Pons (tissue), 1 donor: ENCODE data around the gene ZSCAN5A.
"Not testable (repeated sequence)": the region's sequence is repeated elsewhere in the genome, so short reads cannot be mapped to it uniquely, and the experiment has no call there.

Experiments used
- DNase-seq: peaks from one replicate; pipeline ENCODE4 v3.0.0-alpha.2; 2016; ENCODE audit warnings: low spot score

The ZSCAN5A gene

GRCh38 chr19:56271151-56271550 is 43.5 kb downstream of the ZSCAN5A start:
- no peak for DNase-seq

GRCh38 chr19:56270676-56271075 is 44.0 kb downstream of the ZSCAN5A start:
- no peak for DNase-seq

GRCh38 chr19:56269348-56269747 is 45.3 kb downstream of the ZSCAN5A start:
- no peak for DNase-seq

GRCh38 chr19:56266051-56266450 is 48.6 kb downstream of the ZSCAN5A start:
- DNase-seq = no peak

- no peak for DNase-seq
Measured at GRCh38 chr19:56263319-56263718, 51.3 kb downstream of the ZSCAN5A start.

GRCh38 chr19:56261932-56262331 is 52.7 kb downstream of the ZSCAN5A start:
- not testable (repeated sequence) for DNase-seq

- DNase-seq = no peak
Measured at GRCh38 chr19:56261145-56261544, 53.5 kb downstream of the ZSCAN5A start.

- no peak for DNase-seq
Measured at GRCh38 chr19:56258272-56258671, 56.4 kb downstream of the ZSCAN5A start.

GRCh38 chr19:56253737-56254136 is 60.9 kb downstream of the ZSCAN5A start:
- peak; percentile 80 for DNase-seq

- peak; percentile 39 for DNase-seq
Measured at GRCh38 chr19:56252699-56253422, 61.8 kb downstream of the ZSCAN5A start.

- not testable (repeated sequence) for DNase-seq
Measured at GRCh38 chr19:56248736-56249338, 65.8 kb downstream of the ZSCAN5A start.

GRCh38 chr19:56245764-56246163 is 68.9 kb downstream of the ZSCAN5A start:
- not testable (repeated sequence) for DNase-seq

GRCh38 chr19:56245121-56245740 is 69.4 kb downstream of the ZSCAN5A start:
- DNase-seq = no peak

- no peak for DNase-seq
Measured at GRCh38 chr19:56223481-56223880, 91.2 kb downstream of the ZSCAN5A start.

- no peak for DNase-seq
Measured at GRCh38 chr19:56222901-56223300, 91.7 kb downstream of the ZSCAN5A start.

GRCh38 chr19:56221851-56222250 is 92.8 kb downstream of the ZSCAN5A start:
- no peak for DNase-seq

GRCh38 chr19:56221442-56221841 is 93.2 kb downstream of the ZSCAN5A start:
- not testable (repeated sequence) for DNase-seq

- no peak for DNase-seq
Measured at GRCh38 chr19:56218961-56219360, 95.7 kb downstream of the ZSCAN5A start.

- DNase-seq = no peak
Measured at GRCh38 chr19:56217039-56217949, 97.3 kb downstream of the ZSCAN5A start.

GRCh38 chr19:56211718-56212117 is 102.9 kb downstream of the ZSCAN5A start:
- no peak for DNase-seq

GRCh38 chr19:56210036-56210435 is 104.6 kb downstream of the ZSCAN5A start:
- DNase-seq = not testable (repeated sequence)

GRCh38 chr19:56209091-56209490 is 105.5 kb downstream of the ZSCAN5A start:
- DNase-seq = no peak
